Neural crest cell (in vitro differentiated cells): ENCODE data around the gene STH. TPM values are rescaled to one million over a fixed set of nuclear protein-coding genes. Genes with fewer than 3 reads are reported as not detected.

Experiments used
- DNase-seq: peaks from one replicate; pipeline ENCODE4 v3.0.0; 2021; ENCODE audit warnings: low read depth, mixed read lengths, low spot score
- H3K27ac Mint-ChIP-seq: one replicate; pipeline ENCODE4 v1.8.0; 2021; ENCODE audit warnings: mild to moderate bottlenecking, mixed read lengths; ENCODE audit not compliant: unreplicated experiment
- H3K27me3 Mint-ChIP-seq: 2 replicates; pipeline ENCODE4 v1.8.0; 2021; ENCODE audit warnings: low read depth, mild to moderate bottlenecking, mixed read lengths
- H3K36me3 Mint-ChIP-seq: 2 replicates; pipeline ENCODE4 v1.8.0; 2021; ENCODE audit warnings: low read depth, mild to moderate bottlenecking, mixed read lengths
- H3K4me1 Mint-ChIP-seq: 2 replicates; pipeline ENCODE4 v1.8.0; 2021; ENCODE audit warnings: mixed read lengths
- H3K4me3 Mint-ChIP-seq: one replicate; pipeline ENCODE4 v1.8.0; 2021; ENCODE audit warnings: mild to moderate bottlenecking, mixed read lengths
- H3K9me3 Mint-ChIP-seq: 2 replicates; pipeline ENCODE4 v1.8.0; 2021; ENCODE audit warnings: mixed read lengths
- CTCF ChIP-seq: fragments of 200-600 bp; sonication (generic); conservative IDR thresholded peaks from 2 replicates; pipeline ENCODE4 v1.5.0; 2021; ENCODE audit warnings: antibody characterized with exemption, mild to moderate bottlenecking
- total RNA-seq: library from RNA; stranded (reverse); gene quantifications from 2 replicates; pipeline ENCODE4 v1.2.1, GENCODE V29; 2021

The STH gene
- total RNA-seq, 1 donor from 2014 or later = not detected

GRCh38 chr17:45967378-45967777 lies 31.7 kb upstream of the STH start:
- Mint-ChIP-seq H3K4me1 (no peaks in the 10 kb centered on the region), H3K36me3 (peaks cover 4% of the 10 kb centered on the region), H3K9me3 (peaks cover 7% of the 10 kb centered on the region), H3K27ac (no peak overlapping the region), H3K4me3 (no peak overlapping the region), H3K27me3 (peaks cover 31% of the 10 kb centered on the region)
- TF ChIP-seq CTCF = no peak
- DNase-seq = no peak

- Mint-ChIP-seq H3K36me3 (peaks cover 4% of the 10 kb centered on the region), H3K9me3 (peaks cover 8% of the 10 kb centered on the region), H3K4me1 (no peaks in the 10 kb centered on the region), H3K27ac (no peak overlapping the region), H3K4me3 (no peak overlapping the region), H3K27me3 (peaks cover 31% of the 10 kb centered on the region)
- TF ChIP-seq CTCF = no peak
- DNase-seq = no peak
These were observed 30.3 kb upstream of the STH start for GRCh38 chr17:45968732-45969131.

- Mint-ChIP-seq H3K27ac (no peak overlapping the region), H3K36me3 (peaks cover 4% of the 10 kb centered on the region), H3K4me1 (no peaks in the 10 kb centered on the region), H3K27me3 (peaks cover 31% of the 10 kb centered on the region), H3K9me3 (peaks cover 8% of the 10 kb centered on the region), H3K4me3 (no peak overlapping the region)
- no peak for DNase-seq
- no peak for TF ChIP-seq CTCF
These were observed 29.3 kb upstream of the STH start for GRCh38 chr17:45969726-45970125.

- peaks cover 8% of the 10 kb centered on the region for H3K9me3 Mint-ChIP-seq
- no peaks in the 10 kb centered on the region for H3K4me1 Mint-ChIP-seq
- no peak overlapping the region for H3K4me3 Mint-ChIP-seq
- no peak for DNase-seq
- no peak overlapping the region for H3K27ac Mint-ChIP-seq
- peaks cover 30% of the 10 kb centered on the region for H3K27me3 Mint-ChIP-seq
- H3K36me3 Mint-ChIP-seq = peaks cover 4% of the 10 kb centered on the region
- no peak for TF ChIP-seq CTCF
These were observed 28.4 kb upstream of the STH start for GRCh38 chr17:45970659-45971058.

GRCh38 chr17:45971698-45972141 lies 27.3 kb upstream of the STH start:
- Mint-ChIP-seq H3K4me3 (no peak overlapping the region), H3K27me3 (peaks cover 22% of the 10 kb centered on the region), H3K36me3 (peaks cover 4% of the 10 kb centered on the region), H3K27ac (no peak overlapping the region), H3K4me1 (no peaks in the 10 kb centered on the region), H3K9me3 (peaks cover 8% of the 10 kb centered on the region)
- no peak for DNase-seq
- no peak for TF ChIP-seq CTCF

GRCh38 chr17:45972531-45972930 lies 26.5 kb upstream of the STH start:
- H3K4me1 Mint-ChIP-seq = no peaks in the 10 kb centered on the region
- DNase-seq = no peak
- H3K27me3 Mint-ChIP-seq = peaks cover 14% of the 10 kb centered on the region
- no peak for TF ChIP-seq CTCF
- H3K9me3 Mint-ChIP-seq = peaks cover 8% of the 10 kb centered on the region
- no peak overlapping the region for H3K4me3 Mint-ChIP-seq
- no peak overlapping the region for H3K27ac Mint-ChIP-seq
- H3K36me3 Mint-ChIP-seq = peaks cover 4% of the 10 kb centered on the region
